CD14-positive monocyte (primary cell): ENCODE data around the gene MUC6. TPM values are rescaled to one million over a fixed set of nuclear protein-coding genes. Genes with fewer than 3 reads are reported as not detected.

ENCODE experiments used
- DNase-seq, 3 donors: peaks; one replicate each; pipeline ENCODE4 v3.0.0-alpha.2; 2011 to 2022
- H2AFZ ChIP-seq: 2 replicates; pipeline ENCODE4 v1.6.0; 2012; ENCODE audit warnings: mild to moderate bottlenecking, low read depth, low read length, inconsistent platforms; ENCODE audit not compliant: insufficient read depth, poor library complexity, severe bottlenecking
- H3K27ac ChIP-seq, 2 donors: 1 replicate in 1 of 2; 2 replicates in 1 of 2; pipeline ENCODE4 v1.5.1; 2012 to 2013; ENCODE audit warnings: low read length in 2 of 2, control low read depth in 1 of 2, inconsistent platforms in 1 of 2, low read depth in 1 of 2, mild to moderate bottlenecking in 1 of 2
- H3K27me3 ChIP-seq, 2 donors: one replicate each; pipeline versions ENCODE4 v1.6.0 to v1.6.1; 2011 to 2013; ENCODE audit warnings: low read length in 2 of 2; ENCODE audit not compliant: control insufficient read depth in 2 of 2, insufficient read depth in 2 of 2
- H3K36me3 ChIP-seq, 2 donors: replicated peaks in 1 of 2; 1 replicate in 1 of 2; 2 replicates in 1 of 2; pipeline versions ENCODE4 v1.5.1 to v1.6.1; 2012 to 2013; ENCODE audit warnings: low read length in 2 of 2, control low read depth in 1 of 2, inconsistent platforms in 1 of 2, mild to moderate bottlenecking in 1 of 2; ENCODE audit not compliant: insufficient read depth in 2 of 2, control insufficient read depth in 1 of 2
- H3K4me1 ChIP-seq, 2 donors: 1 replicate in 1 of 2; 2 replicates in 1 of 2; pipeline versions ENCODE4 v1.5.1 to v1.6.1; 2012 to 2013; ENCODE audit warnings: low read length in 2 of 2, control low read depth in 1 of 2, inconsistent platforms in 1 of 2, mild to moderate bottlenecking in 1 of 2, moderate library complexity in 1 of 2; ENCODE audit not compliant: insufficient read depth in 2 of 2, control insufficient read depth in 1 of 2
- H3K4me2 ChIP-seq: replicated peaks from 2 replicates; pipeline ENCODE3; 2012; ENCODE audit warnings: low read length, moderate library complexity, mild to moderate bottlenecking; ENCODE audit not compliant: poor library complexity, severe bottlenecking; ENCODE audit errors: extremely low read depth
- H3K4me3 ChIP-seq, 3 experiments: fragments of 200-600 bp in 1 of 3; sonication (generic) in 1 of 3; replicated peaks in 1 of 3; 1 replicate in 2 of 3; 2 replicates in 1 of 3; pipeline ENCODE4 v1.5.1; 2011 to 2013; ENCODE audit warnings: low read length in 3 of 3, mild to moderate bottlenecking in 3 of 3, control low read depth in 2 of 3, low read depth in 2 of 3, inconsistent platforms in 1 of 3, moderate library complexity in 1 of 3
- H3K79me2 ChIP-seq: 2 replicates; pipeline ENCODE4 v1.6.0; 2012; ENCODE audit warnings: mild to moderate bottlenecking, control low read depth, inconsistent platforms, low read length, moderate library complexity; ENCODE audit not compliant: insufficient read depth
- H3K9ac ChIP-seq: 2 replicates; pipeline ENCODE4 v1.6.0; 2017; ENCODE audit warnings: low read length, mild to moderate bottlenecking; ENCODE audit not compliant: insufficient read depth, poor library complexity, severe bottlenecking
- H3K9me3 ChIP-seq, 2 donors: replicated peaks in 1 of 2; 1 replicate in 1 of 2; 2 replicates in 1 of 2; pipeline versions ENCODE4 v1.5.1 to v1.6.1; 2012 to 2013; ENCODE audit warnings: low read length in 2 of 2, control low read depth in 1 of 2; ENCODE audit not compliant: control insufficient read depth in 1 of 2, insufficient read depth in 1 of 2
- H4K20me1 ChIP-seq: 2 replicates; pipeline ENCODE4 v1.6.0; 2012; ENCODE audit warnings: mild to moderate bottlenecking, low read length, control low read depth, moderate library complexity; ENCODE audit not compliant: insufficient read depth
- H3K27ac Mint-ChIP-seq, 7 donors: one replicate each; pipeline ENCODE4 v1.8.0; 2020; ENCODE audit warnings: mild to moderate bottlenecking in 7 of 7, mixed read lengths in 7 of 7, moderate library complexity in 6 of 7, inconsistent platforms in 2 of 7
- H3K27me3 Mint-ChIP-seq, 3 donors: one replicate each; pipeline ENCODE4 v1.8.0; 2021 to 2022; ENCODE audit warnings: low read depth in 3 of 3, mild to moderate bottlenecking in 3 of 3, mixed read lengths in 3 of 3, moderate library complexity in 3 of 3, inconsistent platforms in 1 of 3
- H3K36me3 Mint-ChIP-seq, 2 donors: one replicate each; pipeline ENCODE4 v1.8.0; 2020; ENCODE audit warnings: mixed read lengths in 2 of 2, inconsistent platforms in 1 of 2, mild to moderate bottlenecking in 1 of 2
- H3K4me1 Mint-ChIP-seq: one replicate; pipeline ENCODE4 v1.8.0; 2020; ENCODE audit warnings: mild to moderate bottlenecking, mixed read lengths
- H3K4me3 Mint-ChIP-seq, 2 donors: one replicate each; pipeline ENCODE4 v1.8.0; 2020; ENCODE audit warnings: mild to moderate bottlenecking in 2 of 2, mixed read lengths in 2 of 2, moderate library complexity in 1 of 2
- H3K9me3 Mint-ChIP-seq, 7 donors: one replicate each; pipeline ENCODE4 v1.8.0; 2020 to 2022; ENCODE audit warnings: mixed read lengths in 7 of 7, mild to moderate bottlenecking in 6 of 7, moderate library complexity in 6 of 7, inconsistent platforms in 2 of 7
- WGBS: methylation state at CpG from one replicate; pipeline ENCODE4 v1.1.5; 2013; ENCODE audit warnings: missing lambda C conversion rate; ENCODE audit not compliant: insufficient coverage; 5-methylcytosine and 5-hydroxymethylcytosine counted together
- intact Hi-C, 2 donors: fragments of 100-400 bp; cut with micrococcal nuclease; formaldehyde crosslinking; loops; one replicate each; pipeline versions ENCODE4 v1.15.0 to v1.15.1; 2023
- polyA plus RNA-seq, 3 donors: library from polyadenylated mRNA; depleted of rRNA in 1 of 3; unstranded in 2 of 3; stranded (reverse) in 1 of 3; fragments of 300-500 nt in 2 of 3; fragments of >200 nt in 1 of 3; fragmentation: Illumina TruSeq in 2 of 3; gene quantifications; 1 replicate in 2 of 3; 2 replicates in 1 of 3; pipeline ENCODE4 v1.2.3, GENCODE V29; 2012 to 2021
- TF ChIP-seq, protein P1 (sequence below): fragments of 200-600 bp; IDR thresholded peaks from one replicate; pipeline ENCODE4 v1.8.0; 2022; ENCODE audit warnings: antibody characterized with exemption, mild to moderate bottlenecking

Gene MUC6
- polyA plus RNA-seq, 3 donors: not detected

GRCh38 chr11:1007279-1007678, 29.2 kb downstream of the MUC6 start:
- peaks cover 73 to 96% of the 10 kb centered on the region in 2 donors for H3K36me3 ChIP-seq
- H3K9ac ChIP-seq: no peak overlapping the region
- peaks cover 81 to 91% of the 10 kb centered on the region in 2 donors for H3K36me3 Mint-ChIP-seq
- intact Hi-C loops: no loop called here
- no peaks in the 10 kb centered on the region for H3K79me2 ChIP-seq
- TF ChIP-seq, protein P1, sequence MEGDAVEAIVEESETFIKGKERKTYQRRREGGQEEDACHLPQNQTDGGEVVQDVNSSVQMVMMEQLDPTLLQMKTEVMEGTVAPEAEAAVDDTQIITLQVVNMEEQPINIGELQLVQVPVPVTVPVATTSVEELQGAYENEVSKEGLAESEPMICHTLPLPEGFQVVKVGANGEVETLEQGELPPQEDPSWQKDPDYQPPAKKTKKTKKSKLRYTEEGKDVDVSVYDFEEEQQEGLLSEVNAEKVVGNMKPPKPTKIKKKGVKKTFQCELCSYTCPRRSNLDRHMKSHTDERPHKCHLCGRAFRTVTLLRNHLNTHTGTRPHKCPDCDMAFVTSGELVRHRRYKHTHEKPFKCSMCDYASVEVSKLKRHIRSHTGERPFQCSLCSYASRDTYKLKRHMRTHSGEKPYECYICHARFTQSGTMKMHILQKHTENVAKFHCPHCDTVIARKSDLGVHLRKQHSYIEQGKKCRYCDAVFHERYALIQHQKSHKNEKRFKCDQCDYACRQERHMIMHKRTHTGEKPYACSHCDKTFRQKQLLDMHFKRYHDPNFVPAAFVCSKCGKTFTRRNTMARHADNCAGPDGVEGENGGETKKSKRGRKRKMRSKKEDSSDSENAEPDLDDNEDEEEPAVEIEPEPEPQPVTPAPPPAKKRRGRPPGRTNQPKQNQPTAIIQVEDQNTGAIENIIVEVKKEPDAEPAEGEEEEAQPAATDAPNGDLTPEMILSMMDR: no peak
- no peak for DNase-seq
- H3K4me1 Mint-ChIP-seq: no peaks in the 10 kb centered on the region
- no peak overlapping the region for H3K27ac Mint-ChIP-seq
- H3K4me3 ChIP-seq: no peak overlapping the region
- no peaks in the 10 kb centered on the region for H3K27me3 ChIP-seq
- peaks cover 9% of the 10 kb centered on the region for H4K20me1 ChIP-seq
- peaks cover 0 to 2% (median 0%) of the 10 kb centered on the region in 3 donors for H3K27me3 Mint-ChIP-seq
- no peak overlapping the region for H3K4me3 Mint-ChIP-seq
- no peaks in the 10 kb centered on the region for H3K9me3 Mint-ChIP-seq
- H3K4me1 ChIP-seq: no peaks in the 10 kb centered on the region
- WGBS: over 99% methylated on average over 10 of the region's 10 CpGs
- no peak overlapping the region for H2AFZ ChIP-seq
- H3K9me3 ChIP-seq: no peaks in the 10 kb centered on the region
- H3K27ac ChIP-seq: no peak overlapping the region
- no peak overlapping the region for H3K4me2 ChIP-seq

DNA sequence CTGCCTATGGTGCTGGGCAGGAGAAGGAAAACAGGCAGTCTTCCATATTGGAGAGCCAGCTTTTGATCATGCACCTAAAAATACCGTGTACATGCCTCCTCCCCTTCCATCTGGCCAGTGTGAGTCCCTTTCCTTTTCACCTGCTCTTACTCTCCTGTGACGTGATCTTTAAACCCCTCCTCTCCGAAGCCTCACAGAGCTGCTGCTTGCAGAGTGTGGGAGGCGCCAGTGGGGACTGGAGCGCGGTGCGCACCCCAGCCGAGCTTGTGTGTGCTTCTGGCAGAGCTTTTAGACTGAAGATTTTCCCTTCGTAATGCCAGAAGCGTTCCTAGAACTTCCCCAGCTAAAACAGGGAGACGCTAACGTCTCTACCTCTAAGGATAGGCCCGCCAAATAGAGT, 29.8 kb downstream of the MUC6 start:
- no peak overlapping the region for H3K9ac ChIP-seq
- no peaks in the 10 kb centered on the region for H3K9me3 ChIP-seq
- no peak overlapping the region for H3K4me2 ChIP-seq
- peaks cover 0 to 2% (median 0%) of the 10 kb centered on the region in 3 donors for H3K27me3 Mint-ChIP-seq
- TF ChIP-seq, protein P1: no peak
- no peaks in the 10 kb centered on the region for H3K4me1 ChIP-seq
- no peak overlapping the region for H3K4me3 Mint-ChIP-seq
- no peaks in the 10 kb centered on the region for H3K27me3 ChIP-seq
- peaks cover 76 to 100% of the 10 kb centered on the region in 2 donors for H3K36me3 ChIP-seq
- peak overlapping the region in 1 of 7 donors; percentile 25 for H3K27ac Mint-ChIP-seq
- H3K36me3 Mint-ChIP-seq: peaks cover 81 to 91% of the 10 kb centered on the region in 2 donors
- H3K9me3 Mint-ChIP-seq: no peaks in the 10 kb centered on the region
- H4K20me1 ChIP-seq: peaks cover 15% of the 10 kb centered on the region
- no peak overlapping the region for H3K4me3 ChIP-seq
- no peak for DNase-seq
- H3K4me1 Mint-ChIP-seq: no peaks in the 10 kb centered on the region
- H3K79me2 ChIP-seq: no peaks in the 10 kb centered on the region
- intact Hi-C loops: no loop called here
- H3K27ac ChIP-seq: no peak overlapping the region
- 98% methylated on average over 11 of the region's 13 CpGs for WGBS
- H2AFZ ChIP-seq: no peak overlapping the region
